GM18868 (cell line): ENCODE results near the gene INF2.
"Not testable (repeated sequence)": the region's sequence is repeated elsewhere in the genome, so short reads cannot be mapped to it uniquely, and the experiment has no call there.

Source experiments
- ATAC-seq: cut with Tn5 transposase; IDR thresholded peaks from one replicate; pipeline ENCODE4 v1.9.1; 2021; ENCODE audit warnings: mild to moderate bottlenecking, moderate library complexity; ENCODE audit not compliant: unreplicated experiment

Gene INF2

GRCh38 chr14:104689109-104689880 lies at the start of gene INF2:
INF2 (plus strand) TSS chr14:104689618; CDS start chr14:104701366, 11,748 bp downstream.
- ATAC-seq: peak; percentile 48

GRCh38 chr14:104639885-104640548 lies 49.4 kb upstream of the INF2 start:
- ATAC-seq: no peak

- ATAC-seq: no peak
Measured at GRCh38 chr14:104640681-104641080, 48.7 kb upstream of the INF2 start.

- no peak for ATAC-seq
Measured at GRCh38 chr14:104641753-104642539, 47.5 kb upstream of the INF2 start.

- ATAC-seq: no peak
Measured at GRCh38 chr14:104642540-104642868, 46.9 kb upstream of the INF2 start.

GRCh38 chr14:104643306-104643705 lies 46.1 kb upstream of the INF2 start:
- no peak for ATAC-seq

- no peak for ATAC-seq
Measured at GRCh38 chr14:104644091-104644635, 45.3 kb upstream of the INF2 start.

GRCh38 chr14:104644656-104645378 lies 44.6 kb upstream of the INF2 start:
- no peak for ATAC-seq

GRCh38 chr14:104647467-104648043 lies 41.9 kb upstream of the INF2 start:
- no peak for ATAC-seq

- ATAC-seq: peak; percentile 46
Measured at GRCh38 chr14:104650057-104650980, 39.1 kb upstream of the INF2 start.

- no peak for ATAC-seq
Measured at GRCh38 chr14:104650981-104651875, 38.2 kb upstream of the INF2 start.

- no peak for ATAC-seq
Measured at GRCh38 chr14:104651876-104652260, 37.5 kb upstream of the INF2 start.

- no peak for ATAC-seq
Measured at GRCh38 chr14:104652386-104652785, 37.0 kb upstream of the INF2 start.

GRCh38 chr14:104653130-104653920 lies 36.1 kb upstream of the INF2 start:
- not testable (repeated sequence) for ATAC-seq

GRCh38 chr14:104654119-104654518 lies 35.3 kb upstream of the INF2 start:
- no peak for ATAC-seq

- ATAC-seq: no peak
Measured at GRCh38 chr14:104655128-104655848, 34.1 kb upstream of the INF2 start.
